ENCODE results near the gene PPP1R37. TPM values are rescaled to one million over a fixed set of nuclear protein-coding genes. Genes with fewer than 3 reads are reported as not detected.

PPP1R37 gene
- total RNA-seq, 3 donors from 2014 or later (not counting 1 experiment from before 2014, with no cell fraction given) = 23.8 to 29.3 (median 25.0) TPM

DNA sequence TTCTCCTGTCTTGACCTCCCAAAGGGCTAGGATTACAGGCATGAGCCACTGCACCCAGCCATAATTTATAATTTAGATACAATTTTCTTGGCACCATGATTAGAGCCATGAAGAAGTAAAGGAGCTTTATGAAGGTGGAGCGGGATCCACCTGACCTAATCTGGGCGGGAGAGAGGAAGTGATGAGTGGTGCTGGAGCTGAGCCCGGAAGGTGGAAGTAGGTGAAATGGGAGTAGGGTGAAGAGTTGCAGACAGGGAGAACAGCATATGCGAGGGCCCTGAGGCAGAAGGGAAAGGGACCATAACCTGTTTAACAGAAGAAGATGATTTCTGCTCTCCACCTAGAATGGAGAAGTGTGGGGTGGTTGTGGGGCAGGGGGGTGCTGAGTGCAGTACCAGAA is 89.8 kb downstream of the PPP1R37 start:
- H3K27ac Mint-ChIP-seq = no peak overlapping the region
- TF ChIP-seq, protein P1, sequence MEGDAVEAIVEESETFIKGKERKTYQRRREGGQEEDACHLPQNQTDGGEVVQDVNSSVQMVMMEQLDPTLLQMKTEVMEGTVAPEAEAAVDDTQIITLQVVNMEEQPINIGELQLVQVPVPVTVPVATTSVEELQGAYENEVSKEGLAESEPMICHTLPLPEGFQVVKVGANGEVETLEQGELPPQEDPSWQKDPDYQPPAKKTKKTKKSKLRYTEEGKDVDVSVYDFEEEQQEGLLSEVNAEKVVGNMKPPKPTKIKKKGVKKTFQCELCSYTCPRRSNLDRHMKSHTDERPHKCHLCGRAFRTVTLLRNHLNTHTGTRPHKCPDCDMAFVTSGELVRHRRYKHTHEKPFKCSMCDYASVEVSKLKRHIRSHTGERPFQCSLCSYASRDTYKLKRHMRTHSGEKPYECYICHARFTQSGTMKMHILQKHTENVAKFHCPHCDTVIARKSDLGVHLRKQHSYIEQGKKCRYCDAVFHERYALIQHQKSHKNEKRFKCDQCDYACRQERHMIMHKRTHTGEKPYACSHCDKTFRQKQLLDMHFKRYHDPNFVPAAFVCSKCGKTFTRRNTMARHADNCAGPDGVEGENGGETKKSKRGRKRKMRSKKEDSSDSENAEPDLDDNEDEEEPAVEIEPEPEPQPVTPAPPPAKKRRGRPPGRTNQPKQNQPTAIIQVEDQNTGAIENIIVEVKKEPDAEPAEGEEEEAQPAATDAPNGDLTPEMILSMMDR (IDR thresholded peaks at IDR 0.05) = no peak
- intact Hi-C loops (cut with micrococcal nuclease) = no loop called here

DNA sequence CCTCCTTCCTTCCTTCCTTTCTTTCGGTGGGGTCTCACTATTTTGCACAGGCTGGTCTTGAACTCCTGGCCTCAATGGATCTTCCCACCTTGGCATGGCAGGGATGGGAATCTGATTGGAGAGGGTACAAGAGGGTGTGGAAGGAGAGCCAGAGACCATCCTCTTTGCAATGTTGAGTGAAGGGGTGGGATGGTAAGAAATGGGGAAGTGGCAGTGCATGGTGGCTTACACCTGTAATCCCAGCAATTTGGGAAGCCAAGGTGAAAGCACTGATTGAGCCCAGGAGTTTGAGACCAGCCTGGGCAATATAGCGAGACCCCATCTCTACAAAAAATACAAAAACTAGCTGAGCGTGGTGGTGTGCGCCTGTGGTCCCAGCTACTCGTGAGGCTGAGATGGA is 91.1 kb downstream of the PPP1R37 start:
- Mint-ChIP-seq H3K4me3 (no peak overlapping the region), H3K4me1 (peaks cover 11 to 33% of the 10 kb centered on the region in 2 donors), H3K27me3 (ENCODE audit: low read depth in 2 of 2) (no peaks in the 10 kb centered on the region), H3K27ac (no peak overlapping the region), H3K36me3 (no peaks in the 10 kb centered on the region), H3K9me3 (no peaks in the 10 kb centered on the region)
- DNase-seq = no peak
- Histone ChIP-seq H3K36me3 (ENCODE audit: control insufficient read depth, insufficient read depth, low read length) (peaks cover 12% of the 10 kb centered on the region), H3K4me1 (ENCODE audit: control insufficient read depth, insufficient read depth, low read length) (peaks cover 25% of the 10 kb centered on the region), H3K9me3 (ENCODE audit: control insufficient read depth, insufficient read depth, low read length) (no peaks in the 10 kb centered on the region), H3K4me3 (ENCODE audit: low read length) (no peak overlapping the region), H3K27me3 (ENCODE audit: control insufficient read depth, insufficient read depth, low read length) (no peaks in the 10 kb centered on the region), H3K27ac (ENCODE audit: low read length) (no peak overlapping the region)
- TF ChIP-seq, protein P1 (IDR thresholded peaks at IDR 0.05) = no peak
- WGBS (ENCODE audit: insufficient coverage) = 93% methylated on average over 5 of the region's 5 CpGs
- intact Hi-C loops (cut with micrococcal nuclease) = no loop called here
- no peak for ATAC-seq

More for the DNA sequence above, 89.8 kb downstream of the PPP1R37 start:
- Histone ChIP-seq H3K4me1 (ENCODE audit: control insufficient read depth, insufficient read depth, low read length) (peaks cover 29% of the 10 kb centered on the region), H3K4me3 (ENCODE audit: low read length) (no peak overlapping the region), H3K27me3 (ENCODE audit: control insufficient read depth, insufficient read depth, low read length) (no peaks in the 10 kb centered on the region), H3K27ac (ENCODE audit: low read length) (no peak overlapping the region), H3K9me3 (ENCODE audit: control insufficient read depth, insufficient read depth, low read length) (no peaks in the 10 kb centered on the region), H3K36me3 (ENCODE audit: control insufficient read depth, insufficient read depth, low read length) (peaks cover 12% of the 10 kb centered on the region)
- Mint-ChIP-seq H3K36me3 (no peaks in the 10 kb centered on the region), H3K9me3 (no peaks in the 10 kb centered on the region), H3K4me1 (peaks cover 11 to 38% of the 10 kb centered on the region in 2 donors), H3K27me3 (ENCODE audit: low read depth in 2 of 2) (no peaks in the 10 kb centered on the region), H3K4me3 (no peak overlapping the region)
- DNase-seq (no peak), ATAC-seq (no peak)
- 92% methylated on average over 4 of the region's 4 CpGs for WGBS (ENCODE audit: insufficient coverage)

DNA sequence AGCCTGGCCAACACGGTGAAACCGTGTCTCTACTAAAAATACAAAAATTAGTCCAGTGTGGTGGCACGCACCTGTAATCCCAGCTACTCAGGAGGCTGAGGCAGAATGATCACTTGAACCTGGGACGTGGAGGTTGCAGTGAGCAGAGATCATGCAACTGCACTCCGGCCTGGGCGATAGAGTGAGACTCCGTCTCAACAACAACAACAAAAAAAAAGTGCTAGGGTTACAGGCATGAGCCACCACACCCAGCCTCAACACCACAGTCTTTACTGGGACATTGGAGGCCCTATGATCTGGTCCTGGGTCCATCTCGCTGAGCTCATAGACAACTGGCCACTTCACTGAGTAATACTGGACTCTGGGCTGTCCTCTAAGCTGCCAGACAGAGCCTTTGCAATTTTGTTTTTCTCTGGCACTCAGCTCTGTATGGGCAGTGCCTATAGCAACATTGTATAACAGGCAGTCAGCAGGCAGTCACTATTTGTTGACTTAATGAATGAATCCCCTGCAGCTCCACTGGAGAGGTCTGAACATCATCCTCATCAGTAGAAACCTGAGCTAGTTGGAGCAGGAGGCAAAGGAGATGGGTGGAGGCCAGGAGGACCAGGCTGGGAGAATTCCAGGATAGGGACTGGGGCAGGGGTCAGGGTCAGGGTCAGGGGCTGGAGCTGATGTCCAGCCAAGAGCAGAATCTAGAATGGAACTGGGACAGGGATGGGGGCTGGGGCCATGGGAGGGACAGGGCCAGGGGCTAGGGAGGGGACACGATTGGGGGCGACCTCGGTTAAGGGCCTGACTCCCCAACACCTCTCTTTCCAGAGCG is 93.7 kb downstream of the PPP1R37 start:
- H3K4me3 ChIP-seq (ENCODE audit: low read length) = no peak overlapping the region
- H3K36me3 Mint-ChIP-seq = no peaks in the 10 kb centered on the region
- ATAC-seq (no peak), DNase-seq (no peak)
- peaks cover under 1 to 18% of the 10 kb centered on the region in 2 donors for H3K4me1 Mint-ChIP-seq
- H3K36me3 ChIP-seq (ENCODE audit: control insufficient read depth, insufficient read depth, low read length) = peaks cover 3% of the 10 kb centered on the region
- no peaks in the 10 kb centered on the region for H3K27me3 Mint-ChIP-seq (ENCODE audit: low read depth in 2 of 2)
- H3K27me3 ChIP-seq (ENCODE audit: control insufficient read depth, insufficient read depth, low read length) = no peaks in the 10 kb centered on the region
- TF ChIP-seq, protein P1 (IDR thresholded peaks at IDR 0.05) = no peak
- H3K9me3 Mint-ChIP-seq = peaks cover 0 to 3% of the 10 kb centered on the region in 2 donors
- intact Hi-C loops (cut with micrococcal nuclease) = no loop called here
- no peak overlapping the region for H3K4me3 Mint-ChIP-seq
- peaks cover 5% of the 10 kb centered on the region for H3K4me1 ChIP-seq (ENCODE audit: control insufficient read depth, insufficient read depth, low read length)
- H3K27ac Mint-ChIP-seq = no peak overlapping the region
- no peak overlapping the region for H3K27ac ChIP-seq (ENCODE audit: low read length)
- no peaks in the 10 kb centered on the region for H3K9me3 ChIP-seq (ENCODE audit: control insufficient read depth, insufficient read depth, low read length)
- 92% methylated on average over 12 of the region's 12 CpGs for WGBS (ENCODE audit: insufficient coverage)

All from natural killer cell (primary cell).